Measurements from ENCODE around the gene LDB2.

Gene LDB2

DNA sequence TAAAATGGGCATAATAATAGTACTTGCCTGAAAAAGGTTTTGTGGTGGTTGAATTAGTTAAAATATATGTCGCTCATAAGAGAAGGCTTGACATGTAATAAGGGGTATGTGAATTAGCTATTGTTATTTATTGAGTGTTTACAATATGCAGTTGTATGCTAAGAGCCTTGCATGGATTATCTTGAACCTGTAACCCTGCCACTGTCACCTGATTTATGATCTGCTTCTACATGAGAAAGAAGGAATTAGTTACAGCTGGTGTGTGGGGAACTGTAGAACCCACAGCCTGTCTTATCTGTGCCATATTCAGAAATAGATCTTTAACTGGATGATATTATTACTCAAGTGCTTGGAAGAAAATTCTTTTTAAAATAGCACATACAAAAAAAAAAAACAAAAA lies 227.7 kb downstream of the LDB2 start:
- no peak for ATAC-seq
- Mint-ChIP-seq H3K4me1 (no peaks in the 10 kb centered on the region), H3K4me3 (no peak overlapping the region), H3K9me3 (no peaks in the 10 kb centered on the region), H3K27ac (no peak overlapping the region), H3K36me3 (no peaks in the 10 kb centered on the region)
- no peak for DNase-seq (ENCODE audit: low spot score in 2 of 2)

DNA sequence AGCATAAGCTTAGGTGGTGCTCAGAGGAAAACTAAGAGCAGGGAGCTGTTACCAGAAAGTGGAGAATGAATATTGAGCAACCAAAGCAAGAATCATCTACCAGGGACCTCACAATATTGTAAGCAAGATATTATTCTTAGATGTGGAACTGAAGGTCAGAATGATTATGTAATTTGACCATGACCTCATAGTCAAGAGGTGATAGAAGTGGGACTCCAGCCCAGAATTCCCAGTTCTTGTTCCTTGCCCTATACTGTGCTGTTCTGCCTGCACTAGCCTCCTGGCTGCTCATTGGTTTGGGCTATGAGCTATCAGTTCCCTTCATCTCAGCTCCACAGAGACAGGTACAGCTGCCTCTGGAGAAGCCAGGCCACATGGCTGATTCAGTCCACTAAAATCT lies 229.4 kb downstream of the LDB2 start:
- ATAC-seq (no peak), DNase-seq (ENCODE audit: low spot score in 2 of 2) (no peak)
- Mint-ChIP-seq H3K9me3 (no peaks in the 10 kb centered on the region), H3K4me3 (no peak overlapping the region), H3K36me3 (no peaks in the 10 kb centered on the region), H3K27ac (no peak overlapping the region), H3K4me1 (no peaks in the 10 kb centered on the region)

DNA sequence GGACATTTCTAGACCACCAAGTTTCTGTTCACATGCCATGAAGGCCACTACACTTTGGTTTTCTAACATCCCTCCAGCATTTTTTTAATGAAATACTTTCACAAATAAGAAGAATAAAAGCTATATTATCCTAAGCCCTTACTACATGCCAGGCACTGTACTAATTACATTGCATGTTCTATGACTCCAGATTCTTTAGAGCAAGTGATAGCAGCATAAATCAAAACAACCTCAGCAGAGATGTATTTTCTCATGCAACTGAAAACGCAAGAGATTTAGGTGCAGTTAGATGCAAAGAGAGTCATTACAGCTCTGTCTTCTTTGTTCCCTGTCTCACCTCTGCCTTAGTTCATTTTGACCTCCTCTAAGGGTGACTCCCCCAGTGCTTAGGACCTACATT lies 230.0 kb downstream of the LDB2 start:
- H3K9me3 Mint-ChIP-seq: no peaks in the 10 kb centered on the region
- no peak overlapping the region for H3K27ac Mint-ChIP-seq
- H3K4me1 Mint-ChIP-seq: no peaks in the 10 kb centered on the region
- H3K4me3 Mint-ChIP-seq: no peak overlapping the region
- ATAC-seq (no peak), DNase-seq (ENCODE audit: low spot score in 2 of 2) (no peak)
- no peaks in the 10 kb centered on the region for H3K36me3 Mint-ChIP-seq

DNA sequence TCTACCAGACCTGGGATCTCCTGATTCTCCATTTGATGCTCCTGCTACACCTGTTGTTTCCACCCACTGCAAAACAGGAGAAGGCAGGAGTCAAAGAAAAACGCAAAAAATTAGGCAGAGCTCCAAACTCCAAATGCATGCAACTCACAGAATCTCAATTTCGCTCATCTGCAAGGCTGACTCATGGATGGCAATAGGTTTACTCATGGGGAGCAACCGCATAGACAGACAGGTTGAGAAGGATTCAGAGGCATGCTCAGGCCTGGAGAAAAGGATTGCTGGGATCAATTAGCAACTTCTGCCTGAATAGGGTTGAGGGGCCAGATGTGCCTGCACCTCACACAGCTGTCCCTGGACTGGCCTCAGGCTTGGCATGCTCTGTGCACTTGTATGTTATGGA lies 231.0 kb downstream of the LDB2 start:
- no peaks in the 10 kb centered on the region for H3K9me3 Mint-ChIP-seq
- no peak overlapping the region for H3K27ac Mint-ChIP-seq
- H3K36me3 Mint-ChIP-seq: no peaks in the 10 kb centered on the region
- H3K4me3 Mint-ChIP-seq: no peak overlapping the region
- ATAC-seq: no peak
- no peak for DNase-seq (ENCODE audit: low spot score in 2 of 2)
- H3K4me1 Mint-ChIP-seq: no peaks in the 10 kb centered on the region

DNA sequence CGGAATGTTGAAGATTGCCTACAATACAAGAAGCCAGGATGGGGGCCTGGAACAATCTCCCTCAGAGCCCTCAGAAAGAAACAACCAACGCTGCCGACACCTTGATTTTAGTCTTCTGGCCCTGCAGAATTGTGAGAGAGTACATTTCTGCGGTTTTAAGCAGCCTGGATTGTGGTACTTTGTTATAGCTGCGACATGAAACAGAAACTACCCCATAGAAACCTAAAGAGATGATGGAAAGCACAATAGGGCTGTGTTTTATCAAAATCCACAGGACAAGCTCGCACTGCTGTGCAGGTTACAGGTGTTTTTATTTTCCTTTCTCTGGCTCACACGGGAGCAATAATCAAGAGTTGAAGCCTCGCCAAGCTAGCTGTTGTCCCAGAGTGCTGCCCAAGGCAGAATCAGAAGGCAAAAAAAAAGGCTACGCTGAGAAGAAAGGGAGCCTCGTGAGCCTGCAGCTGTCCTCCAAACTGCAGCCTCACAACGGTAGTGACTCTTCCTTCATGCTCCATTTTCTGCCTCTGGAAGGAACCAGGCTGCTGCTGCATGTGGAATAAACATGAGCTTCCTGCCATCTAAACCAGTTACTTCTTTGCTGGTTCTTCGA lies 232.4 kb downstream of the LDB2 start:
- H3K4me1 Mint-ChIP-seq: no peaks in the 10 kb centered on the region
- no peak for DNase-seq (ENCODE audit: low spot score in 2 of 2)
- no peak overlapping the region for H3K4me3 Mint-ChIP-seq
- no peaks in the 10 kb centered on the region for H3K9me3 Mint-ChIP-seq
- no peak overlapping the region for H3K27ac Mint-ChIP-seq
- no peaks in the 10 kb centered on the region for H3K36me3 Mint-ChIP-seq
- ATAC-seq: no peak

DNA sequence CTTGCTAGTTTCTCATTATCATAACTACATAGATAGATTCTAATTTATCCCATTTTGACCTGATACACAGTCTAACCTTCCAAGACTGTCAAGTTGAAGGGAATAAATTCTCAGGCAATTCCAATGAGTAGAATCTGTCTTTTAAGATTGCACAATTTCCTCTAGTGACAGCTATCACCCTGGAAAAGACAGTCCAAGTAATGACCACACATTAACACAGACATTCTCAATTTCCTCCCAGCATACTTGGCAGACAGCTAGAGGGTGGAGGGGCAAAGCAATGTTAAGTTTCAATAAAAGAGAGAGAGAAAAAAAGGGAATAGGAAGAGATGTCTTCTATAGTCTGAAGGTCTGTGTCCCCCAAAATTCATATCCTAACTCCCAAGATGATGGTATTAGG lies 234.7 kb downstream of the LDB2 start:
- H3K36me3 Mint-ChIP-seq: no peaks in the 10 kb centered on the region
- DNase-seq (ENCODE audit: low spot score in 2 of 2): no peak
- no peak overlapping the region for H3K27ac Mint-ChIP-seq
- no peaks in the 10 kb centered on the region for H3K4me1 Mint-ChIP-seq
- ATAC-seq: no peak
- no peaks in the 10 kb centered on the region for H3K9me3 Mint-ChIP-seq
- H3K4me3 Mint-ChIP-seq: no peak overlapping the region

DNA sequence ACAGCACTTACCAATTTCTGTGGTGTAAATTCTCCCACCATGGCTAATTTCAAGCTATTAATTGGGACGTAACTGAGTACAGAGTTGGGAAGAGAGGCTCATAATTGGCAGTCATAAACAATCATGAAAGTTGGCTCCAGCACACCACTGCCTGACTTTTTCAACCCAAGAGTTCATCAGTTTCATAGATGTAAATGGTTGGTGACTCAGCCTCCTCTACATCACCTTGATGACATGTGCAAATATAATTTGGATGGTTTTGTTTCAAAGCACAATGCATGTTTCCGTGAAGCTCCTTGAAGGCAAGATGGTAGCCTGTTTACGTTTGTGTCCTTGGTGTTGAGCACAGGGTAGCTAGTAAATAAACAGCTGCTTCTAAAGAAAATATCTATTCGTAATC lies 235.1 kb downstream of the LDB2 start:
- Mint-ChIP-seq H3K4me1 (no peaks in the 10 kb centered on the region), H3K36me3 (no peaks in the 10 kb centered on the region), H3K27ac (no peak overlapping the region), H3K4me3 (no peak overlapping the region), H3K9me3 (no peaks in the 10 kb centered on the region)
- DNase-seq (ENCODE audit: low spot score in 2 of 2) (no peak), ATAC-seq (no peak)

DNA sequence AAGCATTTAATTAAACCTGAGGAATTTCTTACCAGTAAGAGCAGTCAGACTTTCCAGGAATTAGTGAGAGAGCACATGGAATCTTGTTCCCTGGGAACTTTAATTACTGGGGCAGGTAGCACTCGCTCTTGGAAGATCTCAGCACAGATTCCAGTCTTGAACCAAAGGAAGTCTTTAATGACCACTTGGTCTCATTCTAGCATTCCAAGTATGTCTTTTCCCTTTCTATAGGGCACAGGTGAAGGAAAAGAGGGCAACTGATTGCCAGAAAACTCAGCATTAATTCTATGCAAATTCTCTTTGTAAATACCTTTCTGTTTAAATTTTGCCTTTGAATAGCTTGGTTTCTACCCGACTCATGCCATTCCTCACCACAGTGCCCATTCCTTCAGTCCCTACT lies 236.6 kb downstream of the LDB2 start:
- Mint-ChIP-seq H3K27ac (no peak overlapping the region), H3K36me3 (no peaks in the 10 kb centered on the region), H3K4me1 (no peaks in the 10 kb centered on the region), H3K4me3 (no peak overlapping the region), H3K9me3 (no peaks in the 10 kb centered on the region)
- ATAC-seq (no peak), DNase-seq (ENCODE audit: low spot score in 2 of 2) (no peak)

DNA sequence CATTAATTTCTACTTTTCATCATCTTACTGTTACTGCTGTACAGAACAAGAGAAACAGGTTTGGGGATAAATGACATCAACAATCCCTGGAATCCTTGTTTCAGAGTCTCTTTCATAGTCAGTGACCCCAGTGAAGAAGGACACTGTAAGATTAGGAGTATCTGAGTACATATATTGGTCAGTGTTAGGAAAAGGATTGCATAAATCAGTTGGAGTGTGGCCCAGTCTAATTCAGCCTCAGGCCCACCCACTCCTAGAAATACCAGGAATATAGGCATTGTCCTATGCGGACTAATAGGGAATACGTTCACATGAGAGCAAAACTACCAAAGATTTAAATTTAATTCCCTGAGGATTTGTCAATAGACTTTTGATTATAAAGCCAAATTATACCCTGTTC lies 237.8 kb downstream of the LDB2 start:
- H3K9me3 Mint-ChIP-seq: no peaks in the 10 kb centered on the region

DNA sequence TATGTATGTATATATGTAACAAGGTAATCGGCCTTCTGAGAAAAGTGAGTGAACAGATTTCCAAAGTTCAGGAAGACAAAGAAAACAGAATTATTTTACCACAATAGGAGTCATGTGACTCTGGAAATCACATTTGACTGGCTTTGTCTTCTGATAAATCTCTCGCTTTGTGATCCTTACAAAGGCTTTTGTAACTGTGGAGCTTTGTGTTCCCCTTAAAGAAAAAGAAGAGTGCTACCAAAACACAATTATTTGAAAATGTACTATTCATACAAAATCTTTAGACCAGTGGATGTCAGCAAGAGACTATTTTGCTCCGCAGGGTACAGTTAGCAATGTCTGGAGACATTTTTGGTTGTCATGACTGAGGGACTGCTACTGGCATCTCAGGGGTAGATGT lies 238.8 kb downstream of the LDB2 start:
- ATAC-seq: no peak

More for the DNA sequence above, 237.8 kb downstream of the LDB2 start:
- Mint-ChIP-seq H3K4me1 (no peaks in the 10 kb centered on the region), H3K4me3 (no peak overlapping the region), H3K27ac (no peak overlapping the region), H3K36me3 (no peaks in the 10 kb centered on the region)
- ATAC-seq (no peak), DNase-seq (ENCODE audit: low spot score in 2 of 2) (no peak)

DNA sequence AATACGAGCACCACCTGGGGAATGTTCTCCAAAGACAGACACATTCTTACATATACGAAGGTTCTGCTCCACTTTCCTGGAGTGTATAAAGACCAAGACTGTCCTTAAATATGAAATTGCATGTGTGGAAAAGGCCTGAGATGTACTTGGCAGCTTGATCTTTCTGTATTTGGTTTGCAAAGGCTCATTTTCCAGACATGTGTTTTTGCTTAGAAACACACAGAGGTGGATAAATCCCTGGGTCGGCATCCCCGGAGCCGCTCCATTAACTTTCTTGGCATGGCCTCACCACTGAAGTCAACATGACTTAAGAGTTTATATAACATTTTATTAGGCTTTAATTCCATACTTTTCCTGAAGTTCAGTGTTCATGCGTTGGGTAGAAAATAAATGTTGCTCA lies 239.4 kb downstream of the LDB2 start:
- H3K9me3 Mint-ChIP-seq: no peaks in the 10 kb centered on the region
- H3K27ac Mint-ChIP-seq: no peak overlapping the region
- H3K36me3 Mint-ChIP-seq: no peaks in the 10 kb centered on the region
- ATAC-seq (no peak), DNase-seq (ENCODE audit: low spot score in 2 of 2) (no peak)
- H3K4me3 Mint-ChIP-seq: no peak overlapping the region
- no peaks in the 10 kb centered on the region for H3K4me1 Mint-ChIP-seq

More for the DNA sequence above, 238.8 kb downstream of the LDB2 start:
- H3K27ac Mint-ChIP-seq: no peak overlapping the region
- no peaks in the 10 kb centered on the region for H3K4me1 Mint-ChIP-seq
- H3K36me3 Mint-ChIP-seq: no peaks in the 10 kb centered on the region
- DNase-seq (ENCODE audit: low spot score in 2 of 2): no peak
- no peaks in the 10 kb centered on the region for H3K9me3 Mint-ChIP-seq
- no peak overlapping the region for H3K4me3 Mint-ChIP-seq

DNA sequence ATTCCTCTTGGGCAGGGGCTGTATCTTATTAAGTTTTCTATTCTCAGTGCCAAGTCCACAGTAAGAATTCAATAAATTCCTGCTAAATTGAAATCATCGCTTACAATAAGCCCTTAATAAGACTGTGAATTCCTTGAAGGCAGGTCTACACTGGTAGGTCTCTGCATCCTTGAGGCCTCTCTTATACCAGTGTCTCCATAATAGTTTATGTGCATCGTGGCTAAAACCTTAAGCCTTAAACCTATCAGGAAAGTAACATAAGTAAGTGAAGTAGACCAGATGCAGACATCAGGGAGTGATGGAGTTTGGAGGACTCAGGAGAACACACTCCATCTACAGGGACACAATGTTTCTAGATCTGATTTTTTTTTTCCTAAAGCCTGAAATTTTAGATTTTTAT lies 240.3 kb downstream of the LDB2 start:
- DNase-seq (ENCODE audit: low spot score in 2 of 2) (no peak), ATAC-seq (no peak)
- H3K4me3 Mint-ChIP-seq: no peak overlapping the region
- H3K27ac Mint-ChIP-seq: no peak overlapping the region
- no peaks in the 10 kb centered on the region for H3K4me1 Mint-ChIP-seq
- peaks cover 2% of the 10 kb centered on the region for H3K9me3 Mint-ChIP-seq
- H3K36me3 Mint-ChIP-seq: no peaks in the 10 kb centered on the region

DNA sequence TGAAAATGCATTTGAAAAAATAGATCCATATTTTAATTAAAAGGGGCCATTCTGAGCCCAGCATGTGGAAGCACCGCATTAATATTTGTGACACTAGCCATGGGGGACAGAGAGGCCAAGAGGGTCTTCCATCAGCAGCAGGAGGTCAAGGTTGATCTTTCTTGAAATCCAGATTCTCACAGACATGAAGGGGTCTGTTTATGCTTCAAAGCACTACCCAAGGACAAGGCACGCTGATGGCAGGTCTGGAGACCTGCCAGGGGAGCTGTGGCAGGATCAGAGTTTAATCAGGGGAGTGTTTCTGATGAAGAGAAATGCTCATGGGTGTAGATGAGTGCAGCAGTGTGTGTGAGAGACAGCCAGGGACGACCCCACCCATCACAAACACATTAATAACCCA lies 243.3 kb downstream of the LDB2 start:
- Mint-ChIP-seq H3K4me3 (no peak overlapping the region), H3K9me3 (peaks cover 2% of the 10 kb centered on the region), H3K27ac (no peak overlapping the region), H3K36me3 (no peaks in the 10 kb centered on the region), H3K4me1 (no peaks in the 10 kb centered on the region)
- ATAC-seq: no peak
- DNase-seq (ENCODE audit: low spot score in 2 of 2): no peak

DNA sequence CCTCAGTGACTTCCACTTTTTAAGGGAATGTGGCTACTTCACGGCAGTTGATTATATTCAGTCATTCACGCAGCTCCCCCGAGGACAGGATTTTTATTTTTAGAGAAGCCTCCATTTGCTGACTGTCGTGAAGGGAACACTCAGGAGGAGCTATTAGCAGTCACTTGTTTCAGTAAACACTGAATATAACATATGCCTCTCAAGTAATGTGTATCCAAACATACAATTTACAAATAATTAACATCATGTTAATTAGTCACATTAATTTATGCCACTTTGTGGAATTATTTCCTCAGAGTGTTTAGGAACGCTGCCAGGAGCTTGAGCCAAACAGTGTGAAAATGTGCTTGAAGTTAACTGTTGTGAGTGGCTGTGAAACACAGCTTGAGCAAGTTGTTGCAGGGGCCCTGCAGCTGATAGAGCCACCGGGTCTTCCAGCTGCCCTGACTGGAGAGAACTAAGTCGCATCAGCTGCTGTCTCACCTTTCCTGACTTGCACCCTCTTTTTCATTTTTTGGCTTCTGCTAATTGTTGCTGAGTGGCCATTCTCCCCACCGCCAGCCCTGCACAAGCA lies 245.6 kb downstream of the LDB2 start:
- no peak for DNase-seq (ENCODE audit: low spot score in 2 of 2)
- no peak for ATAC-seq
- Mint-ChIP-seq H3K9me3 (peaks cover 2% of the 10 kb centered on the region), H3K4me3 (no peak overlapping the region), H3K27ac (no peak overlapping the region), H3K4me1 (no peaks in the 10 kb centered on the region), H3K36me3 (no peaks in the 10 kb centered on the region)

DNA sequence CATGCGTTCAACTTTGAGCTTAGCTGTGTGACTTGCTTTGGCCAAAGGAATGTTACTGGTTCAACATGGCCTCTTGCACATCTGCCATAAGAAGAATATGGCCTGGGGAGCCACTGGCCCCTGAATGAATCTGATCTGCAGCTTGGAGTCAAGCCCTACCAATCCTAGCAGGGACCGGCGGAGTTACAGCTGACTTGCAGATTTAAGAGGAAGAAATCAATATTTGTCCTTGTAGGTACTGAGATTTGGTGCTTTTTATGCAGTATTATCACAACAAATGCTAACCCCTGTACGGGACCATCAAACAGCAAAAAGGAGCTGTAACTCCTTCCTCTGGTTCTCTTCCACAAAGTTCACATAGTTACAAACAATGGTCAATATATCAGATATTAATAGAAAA lies 252.0 kb downstream of the LDB2 start:
- Mint-ChIP-seq H3K4me3 (no peak overlapping the region), H3K36me3 (no peaks in the 10 kb centered on the region), H3K9me3 (peaks cover 3% of the 10 kb centered on the region), H3K4me1 (no peaks in the 10 kb centered on the region), H3K27ac (no peak overlapping the region)
- ATAC-seq: no peak
- DNase-seq (ENCODE audit: low spot score in 2 of 2): no peak

DNA sequence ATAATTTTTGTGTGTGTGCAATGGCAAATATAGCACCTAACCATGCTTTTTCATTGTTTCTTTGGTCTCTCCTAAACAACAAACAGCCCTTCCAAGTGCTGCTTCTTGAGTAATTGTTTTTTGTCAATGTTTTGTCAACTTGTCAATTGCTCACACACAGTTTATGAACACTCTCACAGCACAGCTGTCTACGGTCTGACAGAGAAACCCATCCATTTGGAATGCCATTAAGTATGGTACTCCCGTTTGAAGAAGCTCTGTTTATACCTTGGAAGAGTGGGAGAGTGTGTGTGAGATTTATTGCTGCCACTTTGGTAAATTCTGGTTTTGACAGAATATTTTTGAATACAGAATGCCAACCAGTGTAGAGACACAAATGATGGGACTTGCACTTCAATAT lies 254.6 kb downstream of the LDB2 start:
- DNase-seq (ENCODE audit: low spot score in 2 of 2) (no peak), ATAC-seq (no peak)
- H3K36me3 Mint-ChIP-seq: no peaks in the 10 kb centered on the region
- no peak overlapping the region for H3K4me3 Mint-ChIP-seq
- H3K9me3 Mint-ChIP-seq: peaks cover 3% of the 10 kb centered on the region
- H3K27ac Mint-ChIP-seq: no peak overlapping the region
- H3K4me1 Mint-ChIP-seq: no peaks in the 10 kb centered on the region

DNA sequence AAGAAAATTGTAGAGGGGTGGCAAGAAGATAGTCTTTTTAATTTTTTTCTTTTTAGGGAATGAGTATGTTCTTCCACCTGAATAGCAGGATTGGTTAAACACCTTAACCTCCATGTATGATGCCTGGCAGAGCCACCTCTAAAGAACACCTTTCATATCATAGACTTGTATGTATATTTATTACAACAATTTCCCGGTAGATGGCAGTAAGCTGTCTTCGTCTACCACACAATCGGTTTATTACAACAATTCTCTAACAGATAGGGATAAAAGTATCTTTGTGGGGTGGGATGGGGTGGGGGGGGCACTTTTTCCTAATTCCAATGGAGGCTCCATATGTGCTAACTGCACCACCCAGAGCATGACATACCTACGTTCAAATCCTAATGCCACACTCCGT lies 255.5 kb downstream of the LDB2 start:
- Mint-ChIP-seq H3K4me3 (no peak overlapping the region), H3K36me3 (no peaks in the 10 kb centered on the region), H3K9me3 (peaks cover 3% of the 10 kb centered on the region), H3K27ac (no peak overlapping the region), H3K4me1 (no peaks in the 10 kb centered on the region)
- DNase-seq (ENCODE audit: low spot score in 2 of 2) (no peak), ATAC-seq (no peak)

All from stimulated activated effector memory CD8-positive, alpha-beta T cell treated with anti-CD3 and anti-CD28 coated beads, Interleukin-12 subunit alpha, Interleukin-12 subunit beta, amount 100 ng/mL, for 72 hours (primary cell).